Measurements from ENCODE around the gene SPTBN1. TPM values are rescaled to one million over a fixed set of nuclear protein-coding genes. Genes with fewer than 3 reads are reported as not detected.

Gene SPTBN1
- total and polyA plus RNA-seq, 7 experiments from 2014 or later, result 43.3 to 207 (median 171) TPM

GRCh38 chr2:54648256-54648655, 192.1 kb downstream of the SPTBN1 start:
- no peaks in the 10 kb centered on the region for H3K9me3 ChIP-seq (ENCODE audit: control insufficient read depth in 2 of 3, low read length in 3 of 3)
- H3K27me3 ChIP-seq (ENCODE audit: control insufficient read depth in 2 of 2, insufficient read depth in 2 of 2, low read length in 2 of 2), result no peaks in the 10 kb centered on the region
- Mint-ChIP-seq H3K27ac (peak overlapping the region in 4 of 9 donors; percentile 14 to 62 (median 22)), H3K9me3 (no peaks in the 10 kb centered on the region), H3K4me3 (no peak overlapping the region), H3K4me1 (peaks cover 0 to 9% (median 6%) of the 10 kb centered on the region in 7 donors), H3K36me3 (peaks cover 14 to 88% (median 58%) of the 10 kb centered on the region in 5 donors), H3K27me3 (no peaks in the 10 kb centered on the region)
- H3K4me1 ChIP-seq (ENCODE audit: control insufficient read depth in 2 of 2, insufficient read depth in 2 of 2, low read length in 2 of 2), result no peaks in the 10 kb centered on the region
- DNase-seq (no peak), ATAC-seq (no peak)
- H3K27ac ChIP-seq (ENCODE audit: low read depth, low read length), result no peak overlapping the region
- ChIA-PET CTCF (no interaction called here), POLR2A (no interaction called here)
- intact Hi-C loops (cut with micrococcal nuclease), result no loop called here
- no peak overlapping the region for H3K4me3 ChIP-seq (ENCODE audit: low read length)
- H3K36me3 ChIP-seq (ENCODE audit: control insufficient read depth in 2 of 3, insufficient read depth in 3 of 3, low read length in 3 of 3), result peaks cover 13 to 97% (median 62%) of the 10 kb centered on the region in 3 experiments

- H3K36me3 Mint-ChIP-seq, result peaks cover 14 to 89% (median 57%) of the 10 kb centered on the region in 5 donors
- Histone ChIP-seq H3K4me1 (ENCODE audit: control insufficient read depth in 2 of 2, insufficient read depth in 2 of 2, low read length in 2 of 2) (no peaks in the 10 kb centered on the region), H3K27ac (ENCODE audit: low read depth, low read length) (no peak overlapping the region), H3K4me3 (ENCODE audit: low read length) (no peak overlapping the region), H3K9me3 (ENCODE audit: control insufficient read depth in 2 of 3, low read length in 3 of 3) (no peaks in the 10 kb centered on the region), H3K36me3 (ENCODE audit: control insufficient read depth in 2 of 3, insufficient read depth in 3 of 3, low read length in 3 of 3) (peaks cover 20 to 99% (median 64%) of the 10 kb centered on the region in 3 experiments), H3K27me3 (ENCODE audit: control insufficient read depth in 2 of 2, insufficient read depth in 2 of 2, low read length in 2 of 2) (no peaks in the 10 kb centered on the region)
- ChIA-PET POLR2A (no interaction called here), CTCF (interaction anchor here (0.8 kb wide), 1 partner anchor 127 kb away, joined by 3 read pairs; no protein-coding TSS in a partner anchor)
- no peak for ATAC-seq
- peaks cover 0 to 10% (median 6%) of the 10 kb centered on the region in 7 donors for H3K4me1 Mint-ChIP-seq
- no peaks in the 10 kb centered on the region for H3K9me3 Mint-ChIP-seq
- peak overlapping the region in 5 of 9 donors; percentile 10 to 78 (median 30) for H3K27ac Mint-ChIP-seq
- no peak for DNase-seq
- H3K4me3 Mint-ChIP-seq, result no peak overlapping the region
- intact Hi-C loops (cut with micrococcal nuclease), result no loop called here
- H3K27me3 Mint-ChIP-seq, result no peaks in the 10 kb centered on the region
Measured at GRCh38 chr2:54649191-54649590, 193.1 kb downstream of the SPTBN1 start.

- ATAC-seq (no peak), DNase-seq (no peak)
- Mint-ChIP-seq H3K9me3 (no peaks in the 10 kb centered on the region), H3K27ac (peak overlapping the region in 3 of 9 donors; percentile 10 to 55 (median 37)), H3K4me1 (peaks cover 0 to 10% (median 6%) of the 10 kb centered on the region in 7 donors), H3K36me3 (peaks cover 14 to 86% (median 58%) of the 10 kb centered on the region in 5 donors), H3K27me3 (no peaks in the 10 kb centered on the region), H3K4me3 (no peak overlapping the region)
- Histone ChIP-seq H3K9me3 (ENCODE audit: control insufficient read depth in 2 of 3, low read length in 3 of 3) (no peaks in the 10 kb centered on the region), H3K36me3 (ENCODE audit: control insufficient read depth in 2 of 3, insufficient read depth in 3 of 3, low read length in 3 of 3) (peaks cover 23 to 99% (median 63%) of the 10 kb centered on the region in 3 experiments), H3K27me3 (ENCODE audit: control insufficient read depth in 2 of 2, insufficient read depth in 2 of 2, low read length in 2 of 2) (no peaks in the 10 kb centered on the region), H3K27ac (ENCODE audit: low read depth, low read length) (no peak overlapping the region), H3K4me3 (ENCODE audit: low read length) (no peak overlapping the region), H3K4me1 (ENCODE audit: control insufficient read depth in 2 of 2, insufficient read depth in 2 of 2, low read length in 2 of 2) (no peaks in the 10 kb centered on the region)
- ChIA-PET CTCF (interaction anchor here (0.8 kb wide), 1 partner anchor 127 kb away, joined by 3 read pairs; no protein-coding TSS in a partner anchor), POLR2A (no interaction called here)
- intact Hi-C loops (cut with micrococcal nuclease), result loop anchor here in 1 of 2 donors (1.0 to 5.0 kb wide), 2 partner anchors 12 to 32 kb away; no protein-coding TSS in a partner anchor
Measured at GRCh38 chr2:54649633-54650032, 193.5 kb downstream of the SPTBN1 start.

GRCh38 chr2:54650612-54651011, 194.5 kb downstream of the SPTBN1 start:
- ATAC-seq, result no peak
- Histone ChIP-seq H3K9me3 (ENCODE audit: control insufficient read depth in 2 of 3, low read length in 3 of 3) (no peaks in the 10 kb centered on the region), H3K4me3 (ENCODE audit: low read length) (no peak overlapping the region), H3K27me3 (ENCODE audit: control insufficient read depth in 2 of 2, insufficient read depth in 2 of 2, low read length in 2 of 2) (no peaks in the 10 kb centered on the region), H3K27ac (ENCODE audit: low read depth, low read length) (no peak overlapping the region), H3K4me1 (ENCODE audit: control insufficient read depth in 2 of 2, insufficient read depth in 2 of 2, low read length in 2 of 2) (no peaks in the 10 kb centered on the region), H3K36me3 (ENCODE audit: control insufficient read depth in 2 of 3, insufficient read depth in 3 of 3, low read length in 3 of 3) (peaks cover 31 to 99% (median 63%) of the 10 kb centered on the region in 3 experiments)
- no peaks in the 10 kb centered on the region for H3K9me3 Mint-ChIP-seq
- POLR2A ChIA-PET, result no interaction called here
- DNase-seq, result no peak
- intact Hi-C loops (cut with micrococcal nuclease), result loop anchor here in 1 of 2 donors (1.0 to 5.0 kb wide), 2 partner anchors 11 to 33 kb away; no protein-coding TSS in a partner anchor
- peaks cover 0 to 10% (median 6%) of the 10 kb centered on the region in 7 donors for H3K4me1 Mint-ChIP-seq
- no peaks in the 10 kb centered on the region for H3K27me3 Mint-ChIP-seq
- CTCF ChIA-PET, result interaction anchor here (0.5 kb wide), 1 partner anchor 624 kb away, joined by 3 read pairs; no protein-coding TSS in a partner anchor
- H3K4me3 Mint-ChIP-seq, result no peak overlapping the region
- H3K36me3 Mint-ChIP-seq, result peaks cover 16 to 83% (median 57%) of the 10 kb centered on the region in 5 donors
- H3K27ac Mint-ChIP-seq, result peak overlapping the region in 6 of 9 donors; percentile 12 to 66 (median 56)

- peak overlapping the region in 1 of 9 donors; percentile 15 for H3K27ac Mint-ChIP-seq
- H3K36me3 Mint-ChIP-seq, result peaks cover 16 to 82% (median 62%) of the 10 kb centered on the region in 5 donors
- no peaks in the 10 kb centered on the region for H3K27me3 ChIP-seq (ENCODE audit: control insufficient read depth in 2 of 2, insufficient read depth in 2 of 2, low read length in 2 of 2)
Measured at GRCh38 chr2:54651291-54651690, 195.2 kb downstream of the SPTBN1 start.

GRCh38 chr2:54652540-54652939, 196.4 kb downstream of the SPTBN1 start:
- DNase-seq (no peak), ATAC-seq (no peak)
- intact Hi-C loops (cut with micrococcal nuclease), result loop anchor here in 1 of 2 donors (5.0 kb wide), 1 partner anchor 35 kb away; no protein-coding TSS in a partner anchor
- H3K36me3 Mint-ChIP-seq, result peaks cover 17 to 78% (median 62%) of the 10 kb centered on the region in 5 donors
- H3K27me3 Mint-ChIP-seq, result no peaks in the 10 kb centered on the region
- H3K4me1 Mint-ChIP-seq, result peaks cover 0 to 19% (median 6%) of the 10 kb centered on the region in 7 donors
- peaks cover 36 to 97% (median 55%) of the 10 kb centered on the region in 3 experiments for H3K36me3 ChIP-seq (ENCODE audit: control insufficient read depth in 2 of 3, insufficient read depth in 3 of 3, low read length in 3 of 3)
- H3K27ac ChIP-seq (ENCODE audit: low read depth, low read length), result no peak overlapping the region
- ChIA-PET POLR2A (no interaction called here), CTCF (interaction anchor here (0.8 kb wide), 1 partner anchor 76 kb away, joined by 3 read pairs; no protein-coding TSS in a partner anchor)
- H3K4me1 ChIP-seq (ENCODE audit: control insufficient read depth in 2 of 2, insufficient read depth in 2 of 2, low read length in 2 of 2), result no peaks in the 10 kb centered on the region
- H3K4me3 Mint-ChIP-seq, result no peak overlapping the region
- no peaks in the 10 kb centered on the region for H3K9me3 ChIP-seq (ENCODE audit: control insufficient read depth in 2 of 3, low read length in 3 of 3)
- H3K27ac Mint-ChIP-seq, result peak overlapping the region in 4 of 9 donors; percentile 25 to 55 (median 39)
- no peaks in the 10 kb centered on the region for H3K9me3 Mint-ChIP-seq
- no peak overlapping the region for H3K4me3 ChIP-seq (ENCODE audit: low read length)
- no peaks in the 10 kb centered on the region for H3K27me3 ChIP-seq (ENCODE audit: control insufficient read depth in 2 of 2, insufficient read depth in 2 of 2, low read length in 2 of 2)

More at GRCh38 chr2:54651291-54651690, 195.2 kb downstream of the SPTBN1 start:
- Histone ChIP-seq H3K27ac (ENCODE audit: low read depth, low read length) (no peak overlapping the region), H3K36me3 (ENCODE audit: control insufficient read depth in 2 of 3, insufficient read depth in 3 of 3, low read length in 3 of 3) (peaks cover 36 to 99% (median 56%) of the 10 kb centered on the region in 3 experiments), H3K4me1 (ENCODE audit: control insufficient read depth in 2 of 2, insufficient read depth in 2 of 2, low read length in 2 of 2) (no peaks in the 10 kb centered on the region), H3K9me3 (ENCODE audit: control insufficient read depth in 2 of 3, low read length in 3 of 3) (no peaks in the 10 kb centered on the region), H3K4me3 (ENCODE audit: low read length) (no peak overlapping the region)
- intact Hi-C loops (cut with micrococcal nuclease), result loop anchor here in 1 of 2 donors (5.0 kb wide), 1 partner anchor 34 kb away; no protein-coding TSS in a partner anchor
- DNase-seq (no peak), ATAC-seq (no peak)
- ChIA-PET CTCF (no interaction called here), POLR2A (no interaction called here)
- Mint-ChIP-seq H3K27me3 (no peaks in the 10 kb centered on the region), H3K4me1 (peaks cover 0 to 10% (median 6%) of the 10 kb centered on the region in 7 donors), H3K9me3 (no peaks in the 10 kb centered on the region), H3K4me3 (no peak overlapping the region)

Measured in naive thymus-derived CD4-positive, alpha-beta T cell (primary cell).